Astrocyte of the spinal cord (primary cell): ENCODE measurements around the gene HEATR5B.

ENCODE experiments used
- DNase-seq: peaks from one replicate; pipeline ENCODE4 v3.0.0; 2011; ENCODE audit warnings: low read depth, low spot score
- H3K4me3 ChIP-seq: 2 replicates; pipeline ENCODE4 v1.5.1; 2011; ENCODE audit warnings: low read depth, mild to moderate bottlenecking, low read length, moderate library complexity
- CTCF ChIP-seq: IDR thresholded peaks from 2 replicates; pipeline ENCODE4 v1.5.1; 2012; ENCODE audit warnings: low read depth, mild to moderate bottlenecking, low read length, inconsistent platforms
- in situ Hi-C: cut with HindIII; loops from 2 replicates; pipeline ENCODE4 v1.10.0; 2017; ENCODE audit warnings: low sequenced_read_pairs

Gene HEATR5B

GRCh38 chr2:36976065-36976464 is 108.1 kb downstream of the HEATR5B start:
- DNase-seq: no peak
- no peak for TF ChIP-seq CTCF
- H3K4me3 ChIP-seq: no peak overlapping the region
- in situ Hi-C loops: no loop called here

DNA sequence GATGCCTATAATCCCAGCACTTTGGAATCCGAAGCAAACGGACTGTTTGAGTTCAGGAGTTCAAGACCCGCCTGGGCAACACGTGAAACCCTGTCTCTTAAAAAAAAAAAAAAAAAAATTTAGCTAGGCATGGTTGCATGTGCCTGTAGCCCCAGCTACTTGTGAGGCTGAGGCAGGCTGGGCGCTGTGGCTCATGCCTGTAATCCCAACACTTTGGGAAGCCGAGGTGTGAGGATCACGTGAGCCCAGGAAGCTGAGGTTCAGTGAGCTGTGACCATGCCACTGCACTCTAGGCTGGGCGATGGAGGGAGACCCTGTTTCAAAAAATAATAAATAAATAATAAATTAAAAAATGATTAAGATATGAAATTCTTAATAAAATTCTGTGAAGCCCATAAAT is 108.9 kb downstream of the HEATR5B start:
- TF ChIP-seq CTCF: no peak
- no peak overlapping the region for H3K4me3 ChIP-seq
- no peak for DNase-seq
- in situ Hi-C loops: no loop called here

DNA sequence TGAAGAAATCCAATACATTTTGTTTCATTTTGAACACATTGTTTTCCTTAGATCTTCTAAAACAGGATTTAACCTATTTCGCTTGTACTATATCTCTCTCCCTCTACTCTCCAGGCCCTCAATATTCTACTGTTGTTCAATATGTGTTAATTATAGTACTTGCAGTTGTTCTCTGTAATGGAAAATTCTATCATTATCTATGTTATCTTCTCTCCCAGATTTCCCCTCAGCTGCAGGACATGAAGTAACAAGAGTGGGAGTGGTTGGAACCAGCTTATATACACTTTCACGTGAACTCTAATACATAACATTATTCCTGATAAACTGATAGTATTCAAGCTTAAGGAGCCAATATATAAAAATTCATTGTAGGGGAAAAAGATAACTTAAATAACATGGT is 110.9 kb downstream of the HEATR5B start:
- in situ Hi-C loops: no loop called here
- TF ChIP-seq CTCF: no peak
- no peak for DNase-seq
- no peak overlapping the region for H3K4me3 ChIP-seq

- no peak for TF ChIP-seq CTCF
- H3K4me3 ChIP-seq: no peak overlapping the region
- in situ Hi-C loops: no loop called here
- DNase-seq: no peak
These were observed 112.2 kb downstream of the HEATR5B start for GRCh38 chr2:36971990-36972389.

DNA sequence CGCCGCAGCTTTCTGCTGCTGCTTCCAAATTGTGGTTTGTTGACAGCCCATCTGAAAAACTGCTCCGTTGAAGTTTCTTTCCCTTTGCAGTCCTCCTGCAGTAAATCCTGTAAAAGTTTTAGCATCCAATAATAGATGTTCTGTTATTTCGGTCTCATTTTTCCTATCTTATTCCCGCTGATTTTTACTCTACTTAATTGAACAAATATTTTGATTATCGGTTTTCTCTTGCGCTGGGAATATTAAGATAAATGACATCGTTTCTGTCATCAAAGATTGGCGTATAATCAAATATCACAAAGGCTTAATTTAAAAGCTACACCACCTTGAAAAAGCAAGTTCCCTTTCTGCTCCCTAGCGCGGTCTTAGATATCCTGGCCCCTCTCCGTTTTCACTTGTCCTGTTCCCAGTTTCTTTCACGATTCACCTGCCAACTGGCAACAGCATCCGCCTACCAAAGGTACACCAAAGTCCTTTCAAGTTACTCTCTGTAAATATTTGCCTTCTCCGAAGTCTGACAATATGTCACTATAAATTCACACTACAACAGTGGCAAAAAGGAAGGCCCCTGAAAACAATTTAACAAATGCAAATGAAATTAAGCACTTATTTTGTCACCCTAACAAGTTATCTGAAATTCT is 116.8 kb downstream of the HEATR5B start:
- peak overlapping the region; percentile 83 for H3K4me3 ChIP-seq
- DNase-seq: no peak
- in situ Hi-C loops: no loop called here
- no peak for TF ChIP-seq CTCF

GRCh38 chr2:36966370-36967235 is 117.6 kb downstream of the HEATR5B start, which contains the start of gene STRN:
TSS of gene STRN (minus strand) at chr2:36966536. CDS start at chr2:36966463, 73 bp downstream.
- peak; percentile 97 for DNase-seq
- in situ Hi-C loops: no loop called here

More at GRCh38 chr2:36966370-36967235, 117.6 kb downstream of the HEATR5B start, which contains the start of gene STRN:
- no peak for TF ChIP-seq CTCF
- H3K4me3 ChIP-seq: peak within 1 kb of the TSS; percentile 86
